ENCODE data around the gene SRXN1.
A peak's percentile ranks its signal among the peaks of the same experiment; 100 is the strongest.

Gene SRXN1

DNA sequence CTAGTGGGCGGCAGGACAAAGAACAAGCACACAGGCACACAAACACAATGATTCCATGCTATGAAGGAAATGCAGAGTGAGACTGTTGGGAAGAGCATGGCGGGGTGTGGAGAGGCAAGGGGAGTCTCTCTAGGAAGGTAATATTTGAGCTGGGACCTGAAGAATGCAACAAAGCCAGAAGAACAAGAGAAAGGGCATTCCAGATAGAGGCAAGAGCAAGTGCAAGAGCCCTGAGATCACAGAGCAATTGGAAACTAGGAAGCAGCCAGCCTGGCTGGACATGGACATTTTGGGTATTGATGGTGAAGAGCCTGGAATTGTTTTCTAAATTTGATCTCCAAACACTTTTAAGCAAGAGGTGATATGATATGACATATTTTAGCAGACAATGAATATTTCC is 15.4 kb downstream of the SRXN1 start:
- H3K4me3 ChIP-seq (ENCODE audit: low read depth, low read length), result no peak overlapping the region

- no peak overlapping the region for H3K4me3 ChIP-seq (ENCODE audit: low read depth, low read length)
Measured at GRCh38 chr20:635893-636338, 17.1 kb downstream of the SRXN1 start.

DNA sequence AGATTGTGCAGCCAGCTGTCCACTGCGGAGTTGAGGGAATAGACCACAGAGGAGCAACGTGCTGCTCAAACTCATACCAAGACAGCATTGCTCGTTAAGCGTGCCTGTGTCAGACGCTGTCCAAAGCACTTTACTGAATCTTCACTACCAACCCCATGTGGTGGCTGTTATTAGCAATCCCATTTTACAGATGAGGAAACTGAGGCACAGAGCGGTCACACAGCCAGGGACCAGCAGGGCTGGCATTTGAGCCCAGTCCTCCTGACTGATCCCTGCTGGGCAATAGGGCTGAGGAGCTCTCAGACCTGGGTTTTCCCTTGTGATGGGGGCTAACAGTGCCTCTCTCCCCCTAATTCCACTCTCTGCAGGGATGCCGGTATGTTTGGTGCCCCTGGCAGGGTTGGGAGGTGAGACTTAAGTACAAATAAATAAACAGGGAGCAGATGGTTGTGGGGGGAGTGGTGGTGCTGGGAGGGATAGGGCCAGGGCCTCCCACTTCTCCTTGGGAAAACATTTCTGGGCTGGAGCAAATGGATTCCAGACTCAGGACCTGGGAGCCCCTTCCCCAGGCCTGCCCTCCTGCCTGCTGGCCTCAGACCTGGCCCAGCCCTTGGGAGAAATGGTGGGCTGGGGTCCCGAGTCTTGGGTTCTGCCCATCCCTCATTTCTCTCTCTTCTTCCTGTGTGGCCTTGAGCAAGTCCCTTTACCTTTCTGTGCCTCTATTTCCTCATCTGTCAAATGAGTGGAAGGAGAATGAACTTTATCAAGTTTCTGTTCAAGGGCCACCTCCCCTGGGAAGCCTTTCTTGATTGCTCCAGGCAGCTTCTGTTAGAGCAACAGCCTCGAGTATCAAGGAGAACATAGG is 17.7 kb downstream of the SRXN1 start:
- H3K4me3 ChIP-seq (ENCODE audit: low read depth, low read length), result no peak overlapping the region

DNA sequence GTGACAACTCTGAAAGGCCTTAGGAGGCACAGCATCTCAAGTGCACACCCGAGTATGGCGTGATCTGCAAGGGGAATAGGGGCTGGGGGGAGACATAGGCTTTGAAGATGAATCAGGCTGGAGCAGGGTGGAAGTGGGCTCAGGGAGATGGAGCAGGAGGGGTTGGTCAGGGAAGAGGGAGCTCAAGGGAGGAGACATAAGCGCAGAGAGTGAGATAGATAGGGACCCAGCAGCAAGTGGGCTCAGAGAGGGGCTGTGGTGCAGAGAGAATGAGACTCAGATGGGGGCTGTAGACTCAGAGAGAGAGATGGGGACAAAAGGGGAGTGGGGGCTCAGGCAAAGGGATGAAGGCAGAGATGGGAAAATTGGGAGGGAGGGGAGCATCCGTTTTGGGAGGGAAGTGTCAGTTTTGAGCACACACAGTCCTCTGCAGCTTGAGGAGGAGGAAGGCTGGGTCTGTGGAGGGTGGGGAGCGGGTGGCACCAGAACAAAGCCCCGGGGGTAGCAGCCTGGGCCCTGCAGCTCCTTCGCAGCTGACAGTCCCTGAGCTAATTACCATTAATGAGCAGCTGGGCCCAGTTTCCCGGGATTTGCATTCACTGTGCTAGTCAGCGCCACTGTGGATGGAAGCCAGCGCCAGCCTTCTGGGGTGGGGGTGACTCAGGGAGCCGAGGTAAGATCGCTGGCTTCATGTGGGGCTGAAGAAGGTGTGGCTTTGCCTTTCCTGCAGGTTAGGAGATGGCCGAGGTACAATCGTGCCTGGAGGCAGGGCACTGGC is 18.7 kb downstream of the SRXN1 start:
- H3K4me3 ChIP-seq (ENCODE audit: low read depth, low read length), result no peak overlapping the region

- no peak overlapping the region for H3K4me3 ChIP-seq (ENCODE audit: low read depth, low read length)
Measured at GRCh38 chr20:631101-631500, 21.9 kb downstream of the SRXN1 start.

DNA sequence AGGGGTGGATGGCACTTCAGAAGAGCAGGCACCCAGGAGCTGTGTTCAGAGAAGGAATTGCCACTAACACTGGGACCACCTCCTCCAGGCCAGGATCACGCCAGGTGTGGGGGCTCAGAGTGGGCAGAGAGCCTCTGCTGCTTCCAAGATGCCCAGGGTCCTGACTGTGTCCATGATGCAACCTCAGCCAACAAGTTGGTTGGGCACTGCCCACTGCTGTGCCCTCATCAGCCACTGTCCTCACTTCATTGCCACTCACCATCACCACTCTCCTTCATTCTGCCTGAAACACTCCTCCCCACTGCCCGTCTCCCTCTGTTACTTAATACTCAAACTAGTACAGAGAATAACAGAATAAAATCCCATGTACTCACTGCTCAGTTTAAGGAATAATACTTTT is 26.4 kb downstream of the SRXN1 start:
- H3K4me3 ChIP-seq (ENCODE audit: low read depth, low read length), result no peak overlapping the region

DNA sequence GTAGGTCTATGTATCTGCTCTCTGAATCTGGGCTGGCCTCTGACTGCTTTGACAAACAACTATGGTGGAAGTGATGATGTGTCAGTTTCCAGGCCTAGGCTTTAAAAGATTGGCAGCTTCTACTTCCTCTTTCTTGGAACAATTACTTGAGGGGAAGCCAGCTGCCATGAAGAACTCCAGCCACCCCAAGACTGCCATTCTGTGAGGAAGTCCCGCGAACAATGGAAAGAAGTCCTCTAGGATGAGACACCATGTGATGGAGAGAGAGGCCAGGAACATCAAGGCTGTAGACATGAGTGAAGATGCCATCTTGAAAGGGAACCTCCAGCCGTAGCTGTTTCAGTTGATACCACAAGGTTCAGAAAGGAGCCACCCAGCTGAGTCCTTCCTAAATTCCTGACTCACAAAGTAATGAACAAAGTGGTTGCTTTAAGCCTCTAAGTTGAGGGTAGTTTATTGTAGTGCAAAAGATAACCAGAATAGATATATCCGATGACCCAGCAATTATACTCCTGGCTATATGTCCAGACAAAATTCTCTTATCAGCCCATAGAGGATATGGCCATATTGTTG is 27.6 kb downstream of the SRXN1 start:
- no peak overlapping the region for H3K4me3 ChIP-seq (ENCODE audit: low read depth, low read length)

DNA sequence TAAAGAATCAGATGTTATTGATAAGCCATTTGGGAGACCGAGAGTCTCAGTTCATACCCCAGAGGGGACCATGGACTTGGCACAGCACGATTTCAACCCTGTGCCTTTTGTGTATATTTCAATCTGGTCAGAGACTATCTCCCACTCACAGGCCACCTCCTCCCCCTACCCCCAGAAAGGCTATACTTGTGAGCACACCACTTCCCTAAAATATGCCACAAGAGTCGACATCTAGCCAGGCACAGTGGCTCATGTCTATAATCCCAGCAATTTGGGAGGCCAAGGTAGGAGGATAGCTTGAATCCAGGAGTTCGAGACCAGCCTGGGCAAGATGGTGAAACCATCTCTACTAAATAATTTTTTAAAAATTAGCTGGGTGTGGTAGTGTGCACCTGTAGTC is 29.3 kb downstream of the SRXN1 start:
- no peak overlapping the region for H3K4me3 ChIP-seq (ENCODE audit: low read depth, low read length)

- no peak overlapping the region for H3K4me3 ChIP-seq (ENCODE audit: low read depth, low read length)
Measured at GRCh38 chr20:623021-623420, 30.0 kb downstream of the SRXN1 start.

- no peak overlapping the region for H3K4me3 ChIP-seq (ENCODE audit: low read depth, low read length)
Measured at GRCh38 chr20:622161-622560, 30.8 kb downstream of the SRXN1 start.

DNA sequence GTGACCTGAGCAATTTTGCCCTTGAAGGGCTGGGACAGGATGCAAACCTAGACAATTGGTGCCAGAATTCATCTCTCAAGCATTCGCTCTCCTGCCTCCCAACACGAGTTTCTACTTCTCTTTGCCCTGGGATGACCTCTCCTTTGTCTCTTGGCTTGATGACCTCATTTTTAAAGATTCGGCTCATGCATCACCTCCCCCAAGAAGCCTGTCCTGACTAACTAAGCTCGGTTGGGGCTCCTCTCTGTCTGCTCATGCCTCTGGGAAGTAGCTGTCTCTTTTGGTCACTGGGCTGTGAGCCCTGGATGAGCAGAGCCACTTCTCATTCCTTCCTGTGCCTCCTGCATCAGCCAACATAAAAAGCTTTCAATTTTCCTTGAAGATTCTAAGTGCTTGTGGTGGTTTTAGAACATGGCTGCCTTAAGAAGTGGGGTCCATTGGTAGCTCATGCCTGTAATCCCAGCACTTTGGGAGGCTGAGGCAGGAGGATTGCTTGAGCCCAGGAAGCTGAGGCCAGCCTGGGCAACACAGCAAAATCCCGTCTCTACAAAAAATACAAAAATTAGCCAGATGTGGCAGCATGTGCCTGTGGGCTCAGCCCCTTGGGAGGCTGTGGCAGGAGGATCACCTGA is 31.8 kb downstream of the SRXN1 start:
- H3K4me3 ChIP-seq (ENCODE audit: low read depth, low read length), result no peak overlapping the region

- no peak overlapping the region for H3K4me3 ChIP-seq (ENCODE audit: low read depth, low read length)
Measured at GRCh38 chr20:620246-620645, 32.8 kb downstream of the SRXN1 start.

GRCh38 chr20:618980-619379 is 34.0 kb downstream of the SRXN1 start:
- no peak overlapping the region for H3K4me3 ChIP-seq (ENCODE audit: low read depth, low read length)

GRCh38 chr20:617934-618690 is 34.9 kb downstream of the SRXN1 start:
- no peak overlapping the region for H3K4me3 ChIP-seq (ENCODE audit: low read depth, low read length)

GRCh38 chr20:615514-615913 is 37.5 kb downstream of the SRXN1 start:
- no peak overlapping the region for H3K4me3 ChIP-seq (ENCODE audit: low read depth, low read length)

DNA sequence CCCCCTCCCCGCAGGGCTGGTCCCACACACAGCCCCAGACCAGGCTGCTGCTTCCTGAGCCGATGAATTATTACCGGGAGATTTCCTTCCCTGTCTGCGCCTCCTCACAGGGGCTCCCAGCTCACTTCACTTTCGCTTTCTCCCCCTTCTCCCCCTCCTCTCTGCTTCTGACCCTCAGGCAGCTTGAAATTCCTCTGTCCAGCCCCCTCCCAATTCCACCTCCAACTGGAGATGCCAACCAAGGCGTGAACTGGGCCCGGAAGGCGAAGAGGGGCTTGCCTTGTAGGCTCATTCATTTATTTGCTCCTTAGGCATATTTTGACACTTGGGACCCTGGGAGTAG is 41.2 kb downstream of the SRXN1 start:
- H3K4me3 ChIP-seq (ENCODE audit: low read depth, low read length), result no peak overlapping the region

DNA sequence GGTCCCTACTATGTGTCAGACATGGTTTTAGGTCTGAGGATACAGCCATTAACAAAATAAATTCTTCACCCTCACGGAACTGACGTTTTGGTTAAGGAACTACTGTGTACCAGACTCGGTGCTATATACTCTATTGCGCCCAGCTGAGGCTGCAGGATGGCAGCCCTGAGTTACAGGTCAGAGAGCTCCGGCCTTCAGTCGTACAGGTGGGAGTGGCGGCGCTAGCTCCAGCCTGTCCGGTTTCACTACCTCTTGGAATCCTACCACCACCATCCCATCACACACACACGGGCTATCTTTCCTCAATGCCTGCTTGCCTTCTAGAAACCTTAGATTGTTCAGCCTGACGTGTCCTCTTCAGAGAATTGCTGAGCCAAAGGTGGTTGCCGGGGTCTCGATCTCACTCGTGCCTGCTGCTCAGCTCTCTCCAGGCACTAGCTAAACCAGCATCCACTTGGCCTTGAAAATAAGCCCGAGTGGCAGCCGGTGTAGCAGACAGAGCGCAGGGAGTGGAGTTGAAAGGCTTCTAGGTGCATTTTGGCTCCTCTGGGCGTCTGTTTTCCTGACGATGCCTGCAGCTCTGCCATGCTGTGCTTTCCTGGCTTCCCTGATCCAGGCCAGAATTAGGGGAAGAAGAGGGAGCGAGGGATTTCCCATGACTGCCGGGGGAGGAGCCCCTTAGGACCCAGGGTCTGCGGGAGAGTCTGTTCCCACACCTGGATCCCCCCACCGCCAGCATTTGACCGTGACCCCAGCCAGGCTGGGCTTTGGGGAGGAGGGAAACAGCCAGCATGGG is 41.8 kb downstream of the SRXN1 start:
- H3K4me3 ChIP-seq (ENCODE audit: low read depth, low read length), result no peak overlapping the region

DNA sequence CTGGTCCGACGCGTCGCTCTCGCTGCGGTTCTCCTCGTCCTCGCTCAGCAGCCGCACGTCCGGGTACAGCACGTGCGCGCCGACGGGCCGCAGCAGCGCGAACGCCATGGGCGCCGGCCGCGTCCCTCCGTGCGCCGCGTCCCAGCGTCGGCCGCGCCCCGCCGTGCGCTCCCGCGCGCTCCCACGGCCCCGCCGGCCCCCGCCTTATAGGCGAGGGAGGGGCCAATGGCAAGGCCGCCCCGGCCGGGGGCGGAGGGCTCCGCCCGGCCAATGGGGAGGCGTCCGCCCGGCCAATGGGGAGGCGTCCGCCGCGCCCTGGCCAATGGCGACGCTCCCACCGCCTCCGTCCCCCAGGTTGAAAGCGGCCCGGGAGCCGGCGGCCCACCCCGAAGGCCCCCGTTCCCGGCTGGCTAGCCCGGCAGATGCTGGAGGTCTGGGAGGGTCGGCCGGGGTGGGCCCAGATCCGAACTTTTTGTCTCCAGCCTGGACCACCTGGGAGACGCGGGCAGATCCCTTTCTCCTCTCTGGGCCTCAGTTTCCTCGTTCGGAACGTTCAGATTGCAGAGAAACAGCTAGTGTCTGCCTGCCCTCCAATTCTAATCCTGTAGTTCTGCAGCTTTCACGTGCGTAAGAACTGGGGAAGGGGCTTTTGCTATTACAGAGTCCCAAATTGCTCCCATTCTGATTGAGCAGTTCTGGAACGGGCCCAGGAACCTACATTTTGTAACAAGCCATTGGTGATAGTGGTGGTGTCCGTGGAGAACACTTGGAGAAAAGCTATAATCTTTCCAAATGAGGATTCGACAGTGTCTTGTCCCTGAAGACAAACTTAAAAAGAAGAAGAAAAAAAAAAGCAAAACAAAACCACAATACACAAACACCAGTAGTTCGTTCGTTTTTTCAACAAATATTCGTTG is 42.6 kb downstream of the SRXN1 start, which contains the start of gene TCF15:
TCF15 (minus strand) TSS at position 180 of the 917 bp plus-strand sequence; CDS start at position 108, 72 bp downstream.
- peak within 1 kb of the TSS; percentile 42 for H3K4me3 ChIP-seq (ENCODE audit: low read depth, low read length)
